GM19023 (cell line): Measurements from ENCODE around the gene LRP10.

ENCODE experiments used
- ATAC-seq: cut with Tn5 transposase; IDR thresholded peaks from one replicate; pipeline ENCODE4 v1.9.1; 2021; ENCODE audit warnings: mild to moderate bottlenecking, moderate library complexity; ENCODE audit not compliant: unreplicated experiment

Gene LRP10

GRCh38 chr14:22871224-22872032 is at the start of gene LRP10:
Gene LRP10, plus strand, starts transcription at chr14:22871740. Its CDS starts 564 bp downstream, at chr14:22872304.
- ATAC-seq, result peak; percentile 84

- no peak for ATAC-seq
Observed at GRCh38 chr14:22822016-22822570, 49.4 kb upstream of the LRP10 start.

GRCh38 chr14:22822571-22823098 is 48.9 kb upstream of the LRP10 start:
- peak; percentile 44 for ATAC-seq

GRCh38 chr14:22824711-22825359 is 46.7 kb upstream of the LRP10 start:
- no peak for ATAC-seq

- peak; percentile 6 for ATAC-seq
Observed at GRCh38 chr14:22829076-22829660, 42.4 kb upstream of the LRP10 start.

GRCh38 chr14:22829661-22830442 is 41.7 kb upstream of the LRP10 start, which contains the start of gene MRPL52:
Gene MRPL52, plus strand, starts transcription at chr14:22829887. Its CDS starts 26 bp downstream, at chr14:22829913.
- ATAC-seq, result peak; percentile 91

- ATAC-seq, result no peak
Observed at GRCh38 chr14:22830443-22831010, 41.0 kb upstream of the LRP10 start.

- ATAC-seq, result no peak
Observed at GRCh38 chr14:22835505-22835904, 36.0 kb upstream of the LRP10 start.

- ATAC-seq, result no peak
Observed at GRCh38 chr14:22836301-22837113, 35.0 kb upstream of the LRP10 start, which contains the start of gene MMP14. Gene MMP14, plus strand, starts transcription at chr14:22836585. Its CDS starts 233 bp downstream, at chr14:22836818.

- ATAC-seq, result no peak
Observed at GRCh38 chr14:22837114-22837749, 34.3 kb upstream of the LRP10 start.

GRCh38 chr14:22837750-22838538 is 33.6 kb upstream of the LRP10 start:
- no peak for ATAC-seq

- no peak for ATAC-seq
Observed at GRCh38 chr14:22838631-22839041, 32.9 kb upstream of the LRP10 start.

- ATAC-seq, result no peak
Observed at GRCh38 chr14:22839159-22839779, 32.3 kb upstream of the LRP10 start.

- ATAC-seq, result no peak
Observed at GRCh38 chr14:22841311-22841710, 30.2 kb upstream of the LRP10 start.

- ATAC-seq, result no peak
Observed at GRCh38 chr14:22841769-22842168, 29.8 kb upstream of the LRP10 start.

- no peak for ATAC-seq
Observed at GRCh38 chr14:22842211-22843122, 29.1 kb upstream of the LRP10 start.
